ENCODE data around the gene UTP25.

GRCh38 chr1:209815490-209815889, 12.3 kb upstream of the UTP25 start:
- no peak for TF ChIP-seq CTCF (conservative IDR thresholded peaks at IDR 0.05; ENCODE audit: low read length)
- TF ChIP-seq EZH2phosphoT487 (IDR thresholded peaks at IDR 0.05; ENCODE audit: borderline replicate concordance, low read depth, low read length), result no peak
